GF-D8 (cell line): ENCODE data around the gene VILL.

Source experiments
- DNase-seq: peaks from one replicate; lab custom pipeline; 2025; lab: John Stamatoyannopoulos, UW

The VILL gene

DNA sequence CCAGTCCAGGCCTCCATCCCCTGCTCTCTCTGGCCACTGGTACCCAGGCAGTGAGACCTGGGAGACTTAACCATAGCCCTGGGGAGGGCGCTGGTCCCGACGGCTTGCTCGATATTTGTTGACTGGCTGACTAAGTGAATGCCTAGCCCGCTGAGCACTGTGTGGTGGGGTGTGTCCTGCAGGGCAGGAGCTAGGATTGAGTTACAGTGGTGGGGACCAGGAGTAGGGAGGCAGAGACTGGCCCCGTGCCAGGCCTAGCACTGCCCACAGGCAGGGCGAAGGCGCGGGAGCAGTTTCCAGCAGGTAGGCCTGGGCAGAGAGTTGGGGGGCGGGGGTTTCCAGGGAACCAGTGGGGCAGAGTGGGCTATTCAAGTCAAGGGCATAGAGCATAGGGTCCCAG lies at the start of gene VILL:
Gene VILL (plus strand): TSS at position 260 of the 400 bp plus-strand sequence. CDS start 2,887 bp downstream, outside the sequence.
- no peak for DNase-seq

DNA sequence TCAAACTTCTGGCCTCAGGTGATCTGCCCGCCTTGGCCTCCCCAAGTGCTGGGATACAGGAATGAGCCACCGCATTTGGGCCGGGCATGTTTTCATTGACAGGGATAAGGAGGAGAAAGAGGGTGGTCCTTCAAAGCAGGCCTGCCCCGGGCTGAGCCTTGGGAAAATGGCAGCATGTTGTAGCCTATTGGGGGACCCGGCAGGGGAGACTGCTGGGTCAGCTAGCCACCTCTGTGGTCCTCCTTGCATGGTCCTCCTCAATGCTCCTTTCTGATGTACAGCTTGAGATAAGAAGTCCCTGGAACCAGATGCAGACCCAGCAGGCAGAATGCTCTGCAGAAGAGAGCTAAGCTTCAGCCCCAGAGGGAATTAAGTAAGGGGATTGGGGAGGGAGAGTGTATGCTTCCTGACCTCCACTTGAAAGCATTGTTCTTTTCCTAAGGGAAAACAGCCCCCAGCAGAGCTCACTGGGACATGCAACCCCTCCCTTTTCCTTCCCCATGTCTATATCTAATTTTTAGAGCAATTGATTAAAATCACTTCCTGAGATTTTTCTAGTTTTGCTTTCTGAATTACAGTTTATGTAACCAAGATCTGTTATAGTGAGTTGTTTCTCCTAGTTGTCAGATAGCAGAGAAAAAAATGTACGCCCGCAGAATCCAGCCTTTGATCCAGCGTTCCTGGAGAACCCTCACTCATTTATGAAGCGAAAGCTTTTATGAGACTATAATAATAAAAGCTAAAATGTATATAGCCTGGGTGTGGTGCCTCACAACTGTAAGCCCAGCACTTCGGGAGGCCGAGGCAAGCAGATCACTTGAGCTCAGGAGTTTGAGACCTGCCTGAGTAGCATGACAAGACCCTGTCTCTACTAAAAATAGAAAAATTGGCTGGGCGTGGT lies 48.7 kb upstream of the VILL start:
- no peak for DNase-seq

GRCh38 chr3:37942646-37943045 lies 47.9 kb upstream of the VILL start:
- DNase-seq, result no peak

GRCh38 chr3:37943126-37943525 lies 47.5 kb upstream of the VILL start:
- no peak for DNase-seq

GRCh38 chr3:37943631-37944314 lies 46.8 kb upstream of the VILL start:
- no peak for DNase-seq

DNA sequence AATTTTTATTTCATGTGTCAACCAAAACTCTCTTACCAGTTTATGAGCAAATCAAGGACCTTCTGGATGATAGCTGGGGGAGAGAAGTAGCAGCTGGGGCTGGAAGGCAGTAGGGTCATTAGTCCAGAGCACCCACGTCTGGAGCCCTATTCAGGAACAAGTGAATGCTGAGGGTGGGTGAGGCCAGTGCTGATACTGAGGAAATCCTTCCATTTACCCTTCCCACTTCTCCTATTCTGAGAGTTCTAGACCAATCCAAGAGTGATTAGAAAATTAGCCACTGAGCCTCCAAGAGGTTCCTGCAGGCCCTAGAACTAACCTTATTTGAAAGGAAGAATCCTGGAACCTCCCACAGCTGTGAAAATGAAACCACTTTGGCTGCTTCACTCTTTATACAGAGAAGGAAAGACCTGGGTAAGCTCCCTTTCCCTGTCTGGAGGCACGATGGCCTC lies 46.2 kb upstream of the VILL start:
- no peak for DNase-seq

- DNase-seq, result peak; percentile 48
Measured at GRCh38 chr3:37945156-37945806, 45.3 kb upstream of the VILL start.

DNA sequence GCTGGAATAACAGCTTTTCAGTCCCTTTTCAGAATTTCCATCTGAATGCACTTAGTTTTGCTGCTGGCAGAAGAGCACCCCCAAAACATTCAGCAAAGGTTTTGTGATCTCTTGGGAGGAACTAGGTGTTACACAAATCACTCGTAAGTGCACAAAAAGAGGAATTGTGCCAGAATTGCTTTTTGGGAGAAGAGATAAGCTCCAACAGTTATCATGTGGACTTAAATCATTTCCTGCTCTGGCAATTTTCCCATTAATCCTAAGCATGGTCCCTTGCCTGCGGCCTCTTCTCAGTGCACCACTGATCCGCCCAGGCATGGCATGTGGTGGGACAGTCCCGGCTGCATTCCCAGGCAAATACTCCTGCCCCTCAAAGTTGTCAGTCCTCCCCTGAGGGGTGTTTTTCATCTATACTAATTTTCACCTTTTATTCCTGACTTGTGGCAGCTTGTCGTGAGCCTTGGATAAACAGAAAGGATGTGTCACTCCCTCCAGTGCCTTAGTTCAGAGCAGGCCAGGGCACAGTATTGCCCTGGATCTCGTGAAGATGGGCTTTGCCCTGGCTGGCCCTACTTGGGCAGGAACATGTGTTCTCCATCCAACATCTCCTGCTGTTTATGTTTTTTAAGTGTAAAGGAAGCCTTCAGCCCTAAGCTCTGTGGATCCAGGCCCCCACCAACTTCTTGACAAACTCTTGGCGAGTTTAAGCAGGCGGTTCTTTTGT lies 44.6 kb upstream of the VILL start:
- DNase-seq, result peak; percentile 76

- no peak for DNase-seq
Measured at GRCh38 chr3:37946531-37946889, 44.1 kb upstream of the VILL start.

DNA sequence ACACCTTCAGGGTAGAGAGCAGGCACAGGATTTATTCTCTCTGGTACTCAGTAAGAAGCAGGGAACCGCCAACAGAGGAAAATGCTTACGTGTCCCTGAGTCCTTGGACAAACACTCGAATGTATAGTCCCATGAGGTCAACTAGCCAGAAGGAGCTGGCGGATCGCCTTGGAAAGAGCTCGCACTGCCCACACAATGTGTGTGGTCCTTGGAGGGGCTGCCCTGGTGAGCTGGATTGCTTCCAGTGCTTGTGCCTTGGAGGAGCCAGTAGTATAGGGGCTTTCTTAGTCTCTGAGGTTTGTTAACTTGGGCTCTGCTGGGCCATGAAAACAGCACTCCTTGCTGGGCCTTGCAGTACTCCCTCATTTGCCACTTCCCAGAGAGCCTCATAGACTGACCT lies 40.7 kb upstream of the VILL start:
- DNase-seq, result no peak

- no peak for DNase-seq
Measured at GRCh38 chr3:37952564-37952963, 38.0 kb upstream of the VILL start.

GRCh38 chr3:37953226-37953625 lies 37.4 kb upstream of the VILL start:
- no peak for DNase-seq

- DNase-seq, result peak; percentile 29
Measured at GRCh38 chr3:37953707-37954394, 36.7 kb upstream of the VILL start.

DNA sequence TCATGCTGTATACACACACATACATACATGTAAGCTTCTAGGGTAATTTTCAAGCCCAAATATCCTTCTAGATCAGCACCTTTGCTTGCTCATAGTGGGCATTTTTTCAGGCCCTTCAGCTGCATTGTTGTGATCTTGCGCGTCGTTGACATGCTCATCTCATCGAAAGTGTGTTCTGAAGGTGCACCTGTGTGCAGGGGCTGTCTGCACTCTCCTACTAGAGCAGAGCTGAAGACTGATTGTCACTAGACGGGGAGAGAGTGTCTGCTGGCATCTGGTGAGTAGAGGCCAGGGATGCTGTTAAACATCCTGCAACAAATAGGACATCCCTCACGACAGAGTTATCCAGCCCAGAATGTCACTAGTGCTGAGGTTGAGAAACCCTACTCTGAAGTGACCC lies 35.7 kb upstream of the VILL start:
- no peak for DNase-seq

GRCh38 chr3:37955918-37956707 lies 34.5 kb upstream of the VILL start:
- peak; percentile 57 for DNase-seq

DNA sequence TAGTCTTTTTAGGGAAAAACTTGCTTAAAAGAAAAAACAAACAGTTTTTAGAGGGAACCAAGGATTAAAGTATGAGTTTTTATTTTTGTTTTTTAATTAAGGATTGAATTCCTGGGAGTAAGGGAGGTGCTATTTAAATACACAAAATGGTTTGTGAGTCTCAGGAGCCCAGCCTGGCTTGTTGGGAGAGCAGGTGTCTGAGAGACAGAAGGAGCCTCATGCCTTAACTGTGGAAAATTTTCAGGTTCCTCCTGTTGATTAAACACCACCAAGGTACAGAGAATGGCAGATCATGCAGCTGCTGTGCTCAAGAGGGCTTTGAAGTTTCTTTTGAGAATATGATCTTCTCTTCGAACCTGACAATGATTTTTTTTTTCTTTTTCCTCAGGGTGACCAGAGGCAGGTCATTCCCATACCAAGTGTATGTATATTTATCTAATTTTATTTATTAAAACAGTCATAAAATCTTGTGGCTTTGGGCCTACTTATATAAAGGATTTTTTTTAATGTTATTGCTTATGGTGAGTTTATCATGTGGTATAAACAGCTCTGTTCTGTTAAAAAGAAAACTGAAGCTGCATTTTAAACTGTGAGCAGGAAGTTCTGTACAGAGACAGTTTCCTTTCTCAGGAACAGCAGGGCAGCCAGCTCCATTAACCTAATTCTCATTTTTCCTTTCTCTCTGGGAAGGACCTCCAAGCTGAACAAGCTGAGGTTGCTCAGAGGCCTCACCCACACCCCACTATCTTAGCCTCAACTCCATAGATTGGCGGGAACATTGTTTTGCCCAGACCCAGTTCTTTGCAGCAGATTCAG lies 33.7 kb upstream of the VILL start:
- no peak for DNase-seq

GRCh38 chr3:37957539-37957936 lies 33.0 kb upstream of the VILL start:
- DNase-seq, result no peak

DNA sequence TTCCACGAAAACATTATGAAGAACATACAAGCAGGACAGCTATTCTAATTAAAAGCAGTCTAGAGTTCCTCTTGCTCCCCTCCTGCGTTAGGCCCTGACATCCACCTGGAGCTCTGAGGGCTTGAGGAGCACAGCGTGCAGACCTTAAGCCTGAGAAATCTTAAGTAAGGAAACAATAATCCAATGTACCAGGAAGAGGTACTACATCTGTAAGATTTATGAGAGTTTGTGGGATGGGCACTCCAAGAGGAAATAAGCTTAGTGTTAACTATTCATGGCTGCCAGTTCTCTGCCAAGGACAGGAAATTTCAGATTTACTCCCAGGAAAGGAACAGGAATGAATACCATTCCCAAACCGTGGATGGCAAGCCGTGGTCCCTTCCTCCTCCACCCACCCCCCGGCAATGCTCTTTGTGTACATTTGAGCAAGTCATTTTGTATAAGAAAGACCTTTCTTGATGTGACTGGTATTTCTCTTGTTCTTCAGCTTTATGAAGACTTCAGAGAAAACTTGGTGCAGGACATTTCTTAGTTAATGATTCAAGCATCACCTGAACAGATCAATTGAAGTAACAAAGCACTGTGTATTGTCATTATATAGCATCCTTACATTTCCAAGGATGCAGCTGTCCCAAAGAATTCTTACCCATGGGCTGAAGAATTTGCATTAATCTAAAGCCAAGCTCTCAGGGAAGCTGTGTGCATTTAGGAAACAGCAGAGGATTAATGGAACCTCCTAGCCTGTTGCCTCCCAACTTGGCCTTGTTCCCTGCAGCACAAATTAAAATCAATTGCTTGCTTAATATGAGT lies 28.8 kb upstream of the VILL start:
- DNase-seq, result no peak

- no peak for DNase-seq
Measured at GRCh38 chr3:37963016-37963415, 27.6 kb upstream of the VILL start.
